ENCODE data around the gene PPP1R13L.

The PPP1R13L gene

DNA sequence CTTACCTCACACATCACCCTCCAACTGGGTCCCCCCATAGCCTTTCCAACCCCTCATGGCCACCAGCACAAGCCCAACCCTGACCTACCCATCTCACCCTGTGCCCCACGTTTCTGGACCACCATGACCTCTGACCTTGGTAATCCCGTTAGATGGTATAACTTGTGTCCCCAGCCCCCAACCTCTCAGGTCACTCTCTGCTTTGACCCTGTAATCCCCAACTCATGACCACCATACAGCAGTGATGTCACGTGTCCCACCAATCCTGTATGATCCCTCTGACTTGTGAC lies 55.8 kb downstream of the PPP1R13L start:
- Histone ChIP-seq H3K27me3 (ENCODE audit: insufficient read depth, low read length, poor library complexity, severe bottlenecking) (no peaks in the 10 kb centered on the region), H3F3A (ENCODE audit: low read depth) (no peaks in the 10 kb centered on the region), H3K36me3 (ENCODE audit: insufficient read depth, low read length) (no peaks in the 10 kb centered on the region; the same call in 1 of the 2 replicates), H3K4me3 (ENCODE audit: low read length, poor library complexity, severe bottlenecking) (no peak overlapping the region), H3K9ac (ENCODE audit: low read depth, low read length, poor library complexity, severe bottlenecking) (no peak overlapping the region), H3K79me2 (ENCODE audit: insufficient read depth, low read length) (no peaks in the 10 kb centered on the region), H3K4me1 (ENCODE audit: insufficient read depth, low read length, poor library complexity, severe bottlenecking) (no peaks in the 10 kb centered on the region), H3K9me3 (ENCODE audit: insufficient read depth, low read depth, low read length) (no peaks in the 10 kb centered on the region), H2AFZ (ENCODE audit: low read length) (no peak overlapping the region), H4K20me1 (ENCODE audit: insufficient read depth, low read length, poor library complexity, severe bottlenecking) (no peaks in the 10 kb centered on the region), H3K4me2 (ENCODE audit: low read depth, low read length, poor library complexity, severe bottlenecking) (no peak overlapping the region), H3K9me2 (replicated peaks; ENCODE audit: low read depth, low read length) (no peaks in the 10 kb centered on the region)
- no peak for TF ChIP-seq CTCF (conservative IDR thresholded peaks at IDR 0.05; ENCODE audit: low read length)
- TF ChIP-seq EZH2phosphoT487 (IDR thresholded peaks at IDR 0.05; ENCODE audit: borderline replicate concordance): no peak

DNA sequence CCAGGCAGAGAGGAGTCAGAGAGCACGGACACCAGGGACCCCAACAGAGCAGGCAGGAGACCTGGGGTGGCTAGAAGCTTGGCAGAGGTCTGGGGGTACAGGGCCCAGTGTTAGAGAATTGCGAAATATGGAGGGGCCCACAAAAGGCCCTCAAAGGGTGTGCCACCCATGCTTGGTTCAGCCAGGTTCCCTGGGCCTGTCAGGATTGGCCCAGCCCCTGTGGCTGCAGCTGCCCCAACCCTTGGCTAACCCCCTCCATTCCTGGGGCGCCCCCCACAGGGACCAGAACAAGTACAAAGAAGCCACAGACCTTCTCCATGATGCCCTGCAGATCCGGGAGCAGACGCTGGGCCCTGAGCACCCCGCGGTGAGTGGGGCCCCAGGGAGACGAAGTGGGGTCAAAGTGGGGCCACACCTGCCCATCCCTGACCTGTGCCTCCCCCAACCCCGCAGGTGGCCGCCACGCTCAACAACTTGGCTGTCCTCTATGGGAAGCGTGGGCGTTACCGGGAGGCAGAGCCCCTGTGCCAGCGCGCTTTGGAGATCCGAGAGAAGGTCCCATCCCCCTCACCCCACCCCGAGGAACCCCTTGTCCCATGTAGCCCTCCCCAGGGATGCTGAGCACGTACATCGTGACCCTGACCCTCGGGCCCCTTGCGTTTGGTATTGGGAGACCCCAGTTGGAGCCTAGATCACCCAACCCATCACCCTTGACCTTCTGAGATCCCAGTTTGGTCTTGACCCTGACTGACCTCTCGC lies 56.3 kb downstream of the PPP1R13L start:
- Histone ChIP-seq H3F3A (ENCODE audit: low read depth) (no peaks in the 10 kb centered on the region), H2AFZ (ENCODE audit: low read length) (no peak overlapping the region), H3K9me2 (replicated peaks; ENCODE audit: low read depth, low read length) (no peaks in the 10 kb centered on the region), H3K36me3 (ENCODE audit: insufficient read depth, low read length) (no peaks in the 10 kb centered on the region; the same call in 1 of the 2 replicates), H3K4me1 (ENCODE audit: insufficient read depth, low read length, poor library complexity, severe bottlenecking) (no peaks in the 10 kb centered on the region), H3K9me3 (ENCODE audit: insufficient read depth, low read depth, low read length) (no peaks in the 10 kb centered on the region), H4K20me1 (ENCODE audit: insufficient read depth, low read length, poor library complexity, severe bottlenecking) (no peaks in the 10 kb centered on the region), H3K79me2 (ENCODE audit: insufficient read depth, low read length) (no peaks in the 10 kb centered on the region), H3K4me3 (ENCODE audit: low read length, poor library complexity, severe bottlenecking) (no peak overlapping the region), H3K27me3 (ENCODE audit: insufficient read depth, low read length, poor library complexity, severe bottlenecking) (no peaks in the 10 kb centered on the region), H3K4me2 (ENCODE audit: low read depth, low read length, poor library complexity, severe bottlenecking) (no peak overlapping the region), H3K9ac (ENCODE audit: low read depth, low read length, poor library complexity, severe bottlenecking) (no peak overlapping the region)
- TF ChIP-seq CTCF (conservative IDR thresholded peaks at IDR 0.05; ENCODE audit: low read length) (no peak), EZH2phosphoT487 (IDR thresholded peaks at IDR 0.05; ENCODE audit: borderline replicate concordance) (no peak)

DNA sequence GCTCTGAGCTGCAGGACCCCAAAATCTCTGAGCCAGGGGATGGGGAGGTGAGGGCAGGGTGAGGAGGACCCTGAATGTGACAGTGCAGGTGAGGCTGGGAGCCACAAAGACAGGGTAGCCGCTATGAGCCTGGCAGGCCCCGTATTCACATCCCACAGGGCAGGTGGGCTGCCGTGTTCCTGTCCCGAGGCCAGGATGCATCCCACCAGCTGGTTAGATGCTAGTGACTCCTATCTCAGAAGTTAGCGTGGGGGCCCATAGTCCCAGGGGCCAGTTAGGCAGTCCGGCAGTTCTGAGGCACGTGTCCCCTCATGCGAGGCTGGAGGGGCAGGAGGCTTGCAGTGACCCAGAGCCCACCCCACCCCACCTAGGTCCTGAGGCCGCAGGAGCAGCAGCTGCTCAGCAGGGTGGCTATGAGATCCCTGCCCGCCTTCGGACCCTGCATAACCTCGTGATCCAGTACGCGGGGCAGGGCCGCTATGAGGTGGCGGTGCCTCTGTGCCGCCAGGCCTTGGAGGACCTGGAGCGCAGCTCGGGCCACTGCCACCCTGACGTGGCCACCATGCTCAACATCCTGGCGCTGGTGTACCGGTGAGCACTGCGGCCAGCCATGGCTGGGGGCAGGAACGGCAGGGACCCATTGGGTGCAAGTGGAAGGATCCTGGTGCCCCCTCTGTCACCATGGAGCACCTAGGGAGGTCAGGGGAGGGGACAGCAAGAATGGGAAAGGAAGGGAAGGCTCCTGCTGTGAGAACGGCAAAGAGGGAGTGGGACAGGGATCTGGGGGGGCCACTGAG lies 57.1 kb downstream of the PPP1R13L start:
- Histone ChIP-seq H3K9me2 (replicated peaks; ENCODE audit: low read depth, low read length) (no peaks in the 10 kb centered on the region), H3K9me3 (ENCODE audit: insufficient read depth, low read depth, low read length) (no peaks in the 10 kb centered on the region), H3K36me3 (ENCODE audit: insufficient read depth, low read length) (no peaks in the 10 kb centered on the region), H2AFZ (ENCODE audit: low read length) (no peak overlapping the region), H3K27me3 (ENCODE audit: insufficient read depth, low read length, poor library complexity, severe bottlenecking) (no peaks in the 10 kb centered on the region), H3K79me2 (ENCODE audit: insufficient read depth, low read length) (no peaks in the 10 kb centered on the region), H3K9ac (ENCODE audit: low read depth, low read length, poor library complexity, severe bottlenecking) (no peak overlapping the region), H3K4me2 (ENCODE audit: low read depth, low read length, poor library complexity, severe bottlenecking) (no peak overlapping the region), H3K4me3 (ENCODE audit: low read length, poor library complexity, severe bottlenecking) (no peak overlapping the region), H3K4me1 (ENCODE audit: insufficient read depth, low read length, poor library complexity, severe bottlenecking) (no peaks in the 10 kb centered on the region), H4K20me1 (ENCODE audit: insufficient read depth, low read length, poor library complexity, severe bottlenecking) (no peaks in the 10 kb centered on the region), H3F3A (ENCODE audit: low read depth) (no peaks in the 10 kb centered on the region)
- TF ChIP-seq CTCF (conservative IDR thresholded peaks at IDR 0.05; ENCODE audit: low read length) (no peak), EZH2phosphoT487 (IDR thresholded peaks at IDR 0.05; ENCODE audit: borderline replicate concordance) (no peak)
